Gastroesophageal sphincter (tissue), 4 donors: ENCODE results near the gene PBOV1. TPM values are rescaled to one million over a fixed set of nuclear protein-coding genes. Genes with fewer than 3 reads are reported as not detected.

Source experiments
- ATAC-seq: fragments of 150-250 bp; one replicate; pipeline ENCODE4 v1.9.1; 2016; ENCODE audit warnings: mild to moderate bottlenecking, moderate library complexity
- H3K27ac ChIP-seq, 4 donors: fragments of 200-600 bp; sonication (generic) in 3 of 4; 1 replicate in 3 of 4; 2 replicates in 1 of 4; pipeline ENCODE4 v1.5.1; 2016 to 2019
- H3K27me3 ChIP-seq: fragments of 200-600 bp; sonication (generic); one replicate; pipeline ENCODE4 v1.5.1; 2019
- H3K36me3 ChIP-seq, 2 donors: fragments of 200-600 bp; sonication (generic); one replicate each; pipeline ENCODE4 v1.5.1; 2019; ENCODE audit warnings: control low read depth in 1 of 2
- H3K4me1 ChIP-seq, 3 donors: fragments of 200-600 bp; sonication (generic); 1 replicate in 2 of 3; 2 replicates in 1 of 3; pipeline ENCODE4 v1.5.1; 2016 to 2019; ENCODE audit warnings: control low read depth in 2 of 3
- H3K4me3 ChIP-seq, 2 donors: fragments of 200-600 bp; sonication (generic); one replicate each; pipeline ENCODE4 v1.5.1; 2019; ENCODE audit warnings: mild to moderate bottlenecking in 1 of 2, moderate library complexity in 1 of 2
- H3K9me3 ChIP-seq, 3 donors: fragments of 200-600 bp; sonication (generic); one replicate each; pipeline ENCODE4 v1.5.1; 2017 to 2019; ENCODE audit warnings: control low read depth in 2 of 3
- EP300 ChIP-seq: sonication (generic); formaldehyde crosslinking; IDR thresholded peaks from one replicate; pipeline ENCODE4 v1.6.1; 2017; ENCODE audit warnings: antibody characterized with exemption, mild to moderate bottlenecking
- POLR2A ChIP-seq, 2 donors: fragments of 450-650 bp; IDR thresholded peaks; one replicate each; pipeline ENCODE4 v1.6.1; 2017; ENCODE audit warnings: antibody characterized with exemption in 2 of 2, mild to moderate bottlenecking in 2 of 2, moderate library complexity in 1 of 2
- POLR2AphosphoS5 ChIP-seq: sonication (generic); formaldehyde crosslinking; IDR thresholded peaks from one replicate; pipeline ENCODE4 v1.6.1; 2017; ENCODE audit warnings: antibody characterized with exemption
- WGBS, 2 donors: methylation state at CpG; one replicate each; pipeline ENCODE4 v1.1.5; 2018; ENCODE audit warnings: low coverage in 1 of 2; 5-methylcytosine and 5-hydroxymethylcytosine counted together
- total RNA-seq, 4 donors: library from RNA; depleted of rRNA; stranded (reverse); fragments of >200 nt; gene quantifications; one replicate each; pipeline ENCODE4 v1.1.0, GENCODE V29; 2016
- TF ChIP-seq, protein P1 (sequence below), 4 experiments: fragments of 200-600 bp in 2 of 4; fragments of 450-650 bp in 2 of 4; sonication (generic) in 1 of 4; IDR thresholded peaks; one replicate each; pipeline ENCODE4 v1.5.1; 2017 to 2019; ENCODE audit warnings: antibody characterized with exemption in 4 of 4, mild to moderate bottlenecking in 2 of 4, moderate library complexity in 2 of 4

The PBOV1 gene
- total RNA-seq, 4 donors from 2014 or later, result not detected

DNA sequence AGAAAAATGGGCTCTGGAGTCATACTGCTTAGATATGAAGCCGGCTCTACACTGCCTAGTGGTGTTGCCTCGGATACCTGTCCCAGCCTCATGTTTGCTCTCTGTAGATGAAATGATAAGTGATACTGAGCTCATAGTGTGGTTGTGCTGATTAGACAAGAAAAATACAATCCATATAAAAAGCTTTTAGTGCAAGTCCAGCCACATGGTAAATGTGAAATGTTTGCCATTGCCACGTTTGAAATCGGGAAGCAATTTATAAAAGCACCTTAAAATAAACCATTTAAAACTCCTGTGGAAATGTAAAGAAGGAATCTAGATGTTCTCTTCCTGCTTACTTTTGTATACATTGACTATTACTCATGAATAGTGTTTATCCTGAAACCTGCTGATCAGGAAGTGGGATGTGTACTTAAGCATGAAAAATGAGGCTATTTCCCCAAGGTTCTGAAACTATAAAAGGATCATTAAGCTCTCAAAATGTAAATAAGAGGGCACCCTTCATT, 13.1 kb upstream of the PBOV1 start:
- no peak overlapping the region for H3K27ac ChIP-seq
- 50 to 66% methylated on average over 4 of the region's 4 CpGs for WGBS, 2 donors
- ATAC-seq, result no peak
- H3K9me3 ChIP-seq, result no peaks in the 10 kb centered on the region
- H3K4me1 ChIP-seq, result no peaks in the 10 kb centered on the region
- H3K36me3 ChIP-seq, result no peaks in the 10 kb centered on the region
- H3K4me3 ChIP-seq, result no peak overlapping the region
- H3K27me3 ChIP-seq, result no peaks in the 10 kb centered on the region
- TF ChIP-seq POLR2A (IDR thresholded peaks at IDR 0.05) (no peak), EP300 (no peak), POLR2AphosphoS5 (no peak)
- TF ChIP-seq, protein P1, sequence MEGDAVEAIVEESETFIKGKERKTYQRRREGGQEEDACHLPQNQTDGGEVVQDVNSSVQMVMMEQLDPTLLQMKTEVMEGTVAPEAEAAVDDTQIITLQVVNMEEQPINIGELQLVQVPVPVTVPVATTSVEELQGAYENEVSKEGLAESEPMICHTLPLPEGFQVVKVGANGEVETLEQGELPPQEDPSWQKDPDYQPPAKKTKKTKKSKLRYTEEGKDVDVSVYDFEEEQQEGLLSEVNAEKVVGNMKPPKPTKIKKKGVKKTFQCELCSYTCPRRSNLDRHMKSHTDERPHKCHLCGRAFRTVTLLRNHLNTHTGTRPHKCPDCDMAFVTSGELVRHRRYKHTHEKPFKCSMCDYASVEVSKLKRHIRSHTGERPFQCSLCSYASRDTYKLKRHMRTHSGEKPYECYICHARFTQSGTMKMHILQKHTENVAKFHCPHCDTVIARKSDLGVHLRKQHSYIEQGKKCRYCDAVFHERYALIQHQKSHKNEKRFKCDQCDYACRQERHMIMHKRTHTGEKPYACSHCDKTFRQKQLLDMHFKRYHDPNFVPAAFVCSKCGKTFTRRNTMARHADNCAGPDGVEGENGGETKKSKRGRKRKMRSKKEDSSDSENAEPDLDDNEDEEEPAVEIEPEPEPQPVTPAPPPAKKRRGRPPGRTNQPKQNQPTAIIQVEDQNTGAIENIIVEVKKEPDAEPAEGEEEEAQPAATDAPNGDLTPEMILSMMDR (IDR thresholded peaks at IDR 0.05), result no peak

DNA sequence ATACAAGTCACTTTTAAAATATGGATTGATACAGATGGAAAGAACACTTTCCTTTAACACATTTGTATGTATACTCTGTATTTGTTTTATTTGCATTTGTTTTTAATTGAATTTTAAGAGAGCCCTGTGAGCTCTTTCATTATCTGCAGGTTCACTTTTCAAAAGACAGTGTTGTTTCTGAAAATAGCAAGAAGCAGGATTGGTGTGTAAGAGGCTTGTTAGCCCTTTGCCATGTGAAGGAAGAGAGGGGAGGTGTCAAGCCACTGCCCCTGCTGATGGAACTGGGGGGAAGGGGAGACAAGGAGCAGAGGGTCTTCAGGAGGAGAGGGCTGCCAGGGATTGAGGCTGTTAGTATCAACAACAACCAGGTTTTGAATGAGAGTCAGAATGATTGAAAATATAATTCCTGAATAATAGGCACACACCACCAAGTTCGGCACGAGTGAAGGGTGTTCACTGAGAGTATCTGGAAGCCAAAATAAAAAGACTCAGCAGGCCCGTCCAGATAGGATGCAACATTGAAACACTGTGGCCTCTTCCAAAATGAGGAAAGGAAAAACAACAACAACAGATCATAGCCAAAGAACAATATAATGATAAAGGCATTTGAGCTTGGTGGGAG, 12.6 kb upstream of the PBOV1 start:
- 61 to 77% methylated on average over 3 of the region's 3 CpGs for WGBS, 2 donors
- Histone ChIP-seq H3K27ac (no peak overlapping the region), H3K4me1 (no peaks in the 10 kb centered on the region), H3K36me3 (no peaks in the 10 kb centered on the region), H3K4me3 (no peak overlapping the region), H3K9me3 (no peaks in the 10 kb centered on the region), H3K27me3 (no peaks in the 10 kb centered on the region)
- TF ChIP-seq POLR2AphosphoS5 (no peak), EP300 (no peak), POLR2A (IDR thresholded peaks at IDR 0.05) (no peak)
- TF ChIP-seq, protein P1 (IDR thresholded peaks at IDR 0.05), result no peak
- no peak for ATAC-seq

DNA sequence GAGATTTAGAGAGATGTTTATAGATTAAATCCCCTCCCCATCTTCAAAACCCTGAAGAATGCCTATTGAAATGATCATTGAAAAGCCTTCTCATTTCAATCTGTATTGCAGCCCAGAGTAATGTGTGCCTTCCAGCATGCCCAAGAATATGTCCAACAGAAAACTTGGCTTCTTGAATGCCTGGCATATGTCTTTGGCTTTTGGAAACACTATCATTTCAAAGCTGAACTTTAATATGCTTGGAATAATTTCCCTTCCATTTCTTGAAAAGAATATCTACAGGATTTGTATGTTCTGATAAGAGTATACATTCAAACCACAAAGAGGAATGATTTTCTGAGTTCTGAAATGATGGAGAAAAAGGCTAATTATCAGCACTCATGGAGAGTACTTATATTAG, 11.9 kb upstream of the PBOV1 start:
- no peaks in the 10 kb centered on the region for H3K9me3 ChIP-seq
- TF ChIP-seq, protein P1 (IDR thresholded peaks at IDR 0.05), result no peak
- TF ChIP-seq POLR2A (IDR thresholded peaks at IDR 0.05) (no peak), EP300 (no peak), POLR2AphosphoS5 (no peak)
- H3K27me3 ChIP-seq, result no peaks in the 10 kb centered on the region
- no peaks in the 10 kb centered on the region for H3K36me3 ChIP-seq
- H3K27ac ChIP-seq, result no peak overlapping the region
- ATAC-seq, result no peak
- no peaks in the 10 kb centered on the region for H3K4me1 ChIP-seq
- H3K4me3 ChIP-seq, result no peak overlapping the region

DNA sequence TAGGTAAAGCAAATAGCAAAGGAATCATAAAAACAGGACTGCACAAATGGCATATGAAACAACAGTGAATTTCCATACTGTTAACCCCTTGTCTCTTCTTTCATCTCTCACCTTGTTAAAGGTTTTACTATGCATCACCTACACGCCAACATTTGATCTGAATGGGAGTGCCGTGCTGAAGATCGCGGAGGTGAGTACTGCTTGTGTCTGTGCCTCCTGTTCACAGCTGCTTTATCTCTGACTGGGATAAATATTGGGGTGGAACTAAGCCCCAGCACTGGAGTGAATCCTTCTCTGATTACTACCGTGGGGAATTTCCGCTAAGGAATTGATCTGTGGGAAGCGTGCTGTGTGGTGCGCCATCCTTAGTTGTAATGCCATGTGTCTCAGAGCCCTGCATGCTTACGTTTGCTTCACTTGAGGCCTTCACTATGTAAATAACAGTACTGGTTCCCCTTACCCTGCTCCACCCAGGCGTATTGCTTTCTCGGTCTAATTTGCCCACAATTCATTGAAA, 11.4 kb upstream of the PBOV1 start:
- Histone ChIP-seq H3K36me3 (no peaks in the 10 kb centered on the region), H3K9me3 (no peaks in the 10 kb centered on the region), H3K4me3 (no peak overlapping the region), H3K27ac (no peak overlapping the region), H3K4me1 (no peaks in the 10 kb centered on the region), H3K27me3 (no peaks in the 10 kb centered on the region)
- TF ChIP-seq, protein P1 (IDR thresholded peaks at IDR 0.05), result no peak
- TF ChIP-seq POLR2AphosphoS5, result no peak
- no peak for TF ChIP-seq EP300
- TF ChIP-seq POLR2A (IDR thresholded peaks at IDR 0.05), result no peak
- ATAC-seq, result no peak
- 90 to 100% methylated on average over 7 to 9 of the region's 11 CpGs for WGBS, 2 donors

DNA sequence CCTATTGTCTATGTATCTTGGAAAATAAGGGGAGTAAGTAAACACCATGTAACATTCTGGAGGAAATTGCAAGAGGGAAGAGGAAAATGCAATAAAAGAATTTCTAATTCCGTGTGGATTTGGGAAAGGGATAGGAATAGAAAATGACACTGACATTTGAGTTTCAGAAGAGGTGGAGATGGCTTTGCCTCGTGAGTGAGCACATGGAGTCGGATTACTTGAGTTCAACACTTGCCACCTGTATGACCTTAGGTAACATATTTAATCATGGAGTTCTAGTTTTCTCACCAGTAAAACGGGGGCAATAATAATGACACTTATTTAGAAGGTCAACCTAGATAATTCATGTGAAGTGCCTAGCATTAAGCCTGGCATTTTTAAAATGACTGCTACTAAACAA, 10.8 kb upstream of the PBOV1 start:
- H3K27me3 ChIP-seq, result no peaks in the 10 kb centered on the region
- H3K4me1 ChIP-seq, result no peaks in the 10 kb centered on the region
- H3K27ac ChIP-seq, result no peak overlapping the region
- no peak for ATAC-seq
- WGBS, 2 donors, result 80 to 83% methylated on average over 4 of the region's 4 CpGs
- no peak overlapping the region for H3K4me3 ChIP-seq
- no peak for TF ChIP-seq POLR2AphosphoS5
- TF ChIP-seq, protein P1 (IDR thresholded peaks at IDR 0.05), result no peak
- no peak for TF ChIP-seq POLR2A (IDR thresholded peaks at IDR 0.05)
- no peak for TF ChIP-seq EP300
- H3K36me3 ChIP-seq, result no peaks in the 10 kb centered on the region
- H3K9me3 ChIP-seq, result no peaks in the 10 kb centered on the region
